HG02642 (cell line): Measurements from ENCODE around the gene SMIM1.

Experiments used
- ATAC-seq: cut with Tn5 transposase; IDR thresholded peaks from one replicate; pipeline ENCODE4 v1.9.1; 2021; ENCODE audit warnings: mild to moderate bottlenecking; ENCODE audit not compliant: unreplicated experiment, poor library complexity

The SMIM1 gene

DNA sequence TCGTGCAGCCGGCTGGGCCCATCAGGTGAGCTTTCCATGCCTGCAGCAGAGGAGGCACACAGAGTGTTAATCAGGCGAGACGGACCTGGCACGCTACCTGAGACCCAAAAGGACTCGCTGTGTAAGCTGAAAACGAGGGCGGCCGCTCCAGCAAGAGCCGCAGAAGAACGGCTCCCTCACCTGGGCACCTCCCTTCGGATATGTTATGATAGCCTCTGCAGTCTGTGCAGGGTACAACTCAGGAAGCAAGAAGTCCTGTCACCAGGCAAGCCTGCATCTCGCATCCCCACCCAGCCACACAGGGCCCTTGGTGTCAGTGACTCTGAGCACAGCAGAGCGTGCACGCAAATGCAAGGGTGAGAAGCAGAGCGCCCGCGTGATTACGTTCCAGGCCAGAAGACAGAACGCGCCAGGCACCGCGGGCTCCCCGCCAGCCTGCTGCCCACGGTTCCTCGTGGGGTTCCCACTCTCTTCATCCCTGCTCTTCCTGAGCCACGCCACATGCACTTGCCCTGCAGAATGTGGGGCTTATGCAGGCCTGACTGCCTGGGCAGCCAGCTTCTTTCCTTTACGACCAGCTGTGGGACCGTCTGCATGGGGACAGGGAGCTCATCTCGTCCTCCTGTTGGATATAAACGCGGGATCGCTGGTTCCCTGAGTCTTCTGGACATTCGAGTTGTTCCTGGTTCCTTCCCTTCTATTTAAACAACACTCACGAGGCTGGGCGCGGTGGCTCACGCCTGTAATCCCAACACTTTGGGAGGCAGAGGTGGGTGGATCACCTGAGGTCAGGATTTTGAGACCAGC, 44.0 kb downstream of the SMIM1 start:
- no peak for ATAC-seq

DNA sequence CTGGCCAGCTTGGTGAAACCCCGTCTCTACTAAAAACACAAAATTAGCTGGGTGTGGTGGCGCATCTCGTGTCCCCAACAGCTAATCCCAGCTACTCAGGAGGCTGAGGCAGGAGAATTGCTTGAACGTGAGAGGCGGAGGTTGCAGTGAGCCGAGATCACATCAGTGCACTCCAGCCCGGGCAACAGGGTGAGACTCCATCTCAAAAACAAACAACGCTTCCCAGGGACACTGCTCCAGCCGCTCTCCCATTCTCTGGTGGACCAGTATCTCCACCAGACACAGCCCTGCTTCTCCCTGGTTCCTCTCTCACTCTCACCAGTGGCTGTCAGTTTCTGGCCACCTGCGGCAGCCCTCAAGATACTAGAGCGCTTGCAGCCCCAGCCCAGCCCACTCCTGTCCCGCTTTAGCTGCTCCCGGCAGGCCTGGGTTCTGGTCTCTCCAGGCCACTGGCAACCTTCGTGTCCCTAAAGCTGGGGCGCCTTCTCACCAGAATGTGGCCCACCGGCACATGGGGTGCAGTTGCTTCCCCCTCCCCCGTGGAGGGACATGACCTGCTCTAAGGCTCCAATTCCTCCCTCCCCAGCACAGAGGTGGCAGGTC, 44.7 kb downstream of the SMIM1 start:
- ATAC-seq, result no peak

DNA sequence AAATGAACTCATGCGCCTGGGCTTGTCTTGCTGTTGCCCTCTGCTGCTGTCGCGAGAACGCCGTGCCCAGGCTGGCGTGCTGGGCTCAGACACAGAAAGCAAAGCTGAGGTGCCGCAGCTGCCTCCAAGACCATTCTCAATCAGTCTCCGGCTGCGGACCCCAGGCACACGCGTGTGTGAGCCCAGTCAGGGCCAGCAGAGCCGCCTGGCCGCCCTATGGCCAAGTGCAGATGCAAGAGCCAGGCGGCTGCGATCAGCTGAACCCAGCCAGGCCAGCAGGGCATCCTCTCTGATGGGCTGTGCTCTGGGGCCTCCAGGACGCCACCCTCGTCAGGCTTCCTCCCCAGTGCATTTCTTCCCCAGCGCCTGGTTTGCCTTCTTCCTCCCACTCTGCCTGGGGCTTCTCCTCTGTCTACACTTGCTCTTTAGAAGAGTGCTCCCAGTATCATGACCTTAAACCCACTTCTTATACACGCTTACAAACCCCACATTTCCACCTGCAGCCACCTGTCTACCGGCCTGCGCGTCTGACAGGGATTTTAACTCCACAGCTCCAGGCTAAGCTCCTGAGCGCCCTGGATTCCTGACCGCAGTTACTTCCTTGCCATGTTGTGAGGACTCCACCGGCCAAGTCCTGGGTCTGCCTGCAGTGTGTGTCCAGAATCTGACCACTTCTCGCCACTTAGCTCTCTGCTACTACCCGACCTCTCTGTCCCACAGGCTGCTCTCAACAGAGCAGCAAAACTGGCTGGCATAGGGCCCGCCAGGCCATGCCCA, 45.5 kb downstream of the SMIM1 start:
- no peak for ATAC-seq

DNA sequence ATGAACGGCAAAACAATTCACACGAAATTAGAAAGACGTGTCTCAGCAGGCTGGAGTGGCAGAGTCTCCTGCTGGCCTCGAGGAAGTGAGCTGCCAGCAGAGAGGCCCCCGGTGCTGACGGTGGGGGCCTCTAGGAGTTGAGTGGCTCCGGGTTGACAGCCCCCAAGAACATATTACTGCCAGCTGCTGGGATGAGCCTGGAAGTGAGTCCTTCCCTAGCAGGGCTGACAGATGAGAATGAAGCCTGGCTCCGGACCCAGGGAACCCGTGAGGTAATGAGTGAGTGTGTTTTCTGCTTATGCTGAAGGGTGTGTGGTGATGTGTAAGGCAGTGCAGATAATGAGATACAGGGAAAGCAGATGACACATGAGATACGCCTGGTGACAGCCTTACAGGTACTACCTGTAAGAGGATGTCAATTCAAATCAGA, 47.2 kb downstream of the SMIM1 start:
- ATAC-seq, result no peak

DNA sequence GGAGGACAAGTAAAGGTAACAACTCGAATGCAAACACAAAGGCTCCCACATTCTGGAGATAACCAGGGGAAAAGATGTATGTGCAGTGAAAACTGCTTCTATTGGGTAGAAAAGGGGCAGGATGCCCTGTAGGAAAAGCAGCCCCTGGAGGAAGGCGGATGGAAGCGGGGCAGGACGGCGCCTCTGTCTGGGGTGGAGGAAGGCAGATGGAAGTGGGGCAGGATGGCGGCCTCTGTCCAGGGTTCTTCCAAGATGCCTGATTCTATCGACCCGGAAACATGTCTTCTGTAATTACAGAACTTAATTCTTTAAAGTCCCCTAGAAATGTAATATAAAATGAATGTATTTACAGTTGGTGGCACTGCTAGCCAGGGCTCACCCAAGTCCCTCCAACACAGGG, 47.8 kb downstream of the SMIM1 start:
- no peak for ATAC-seq

DNA sequence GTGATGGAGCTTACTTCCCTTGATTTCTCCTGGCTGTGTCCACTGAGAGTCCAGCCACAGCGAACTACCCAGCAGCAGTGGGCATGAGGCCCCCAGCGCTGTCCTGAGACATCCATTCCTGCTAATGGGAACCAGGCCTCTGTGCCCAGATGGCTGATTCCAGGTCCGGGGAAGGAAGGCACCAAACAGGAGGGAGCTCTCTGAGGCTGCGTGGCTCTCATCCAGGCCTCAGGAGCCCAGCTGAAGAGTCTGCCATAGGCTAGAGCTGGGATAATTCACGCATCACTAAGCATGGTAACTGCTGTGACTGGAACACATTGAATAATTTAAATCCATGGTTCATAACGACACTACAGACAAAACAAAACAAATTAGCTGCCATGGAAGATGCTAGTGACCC, 48.5 kb downstream of the SMIM1 start:
- no peak for ATAC-seq

DNA sequence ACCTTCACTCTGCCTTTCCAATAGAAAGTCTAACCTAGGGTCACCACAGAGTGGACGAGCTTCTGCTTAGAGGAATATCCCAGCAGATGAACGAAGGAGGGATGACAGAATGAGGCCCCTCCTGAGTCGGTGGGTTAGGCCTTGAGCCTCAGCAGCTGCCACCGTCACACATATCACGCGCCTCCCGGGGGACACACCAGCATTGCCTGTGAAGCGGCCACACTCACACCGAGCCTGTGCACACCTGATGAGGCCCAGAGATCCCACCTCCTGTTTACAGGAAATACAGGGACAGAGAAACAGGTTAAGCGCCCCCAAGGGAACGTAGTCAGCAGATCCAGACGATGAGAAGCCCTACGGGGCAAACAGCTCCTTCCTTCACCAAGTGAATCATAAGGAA, 48.9 kb downstream of the SMIM1 start:
- no peak for ATAC-seq

DNA sequence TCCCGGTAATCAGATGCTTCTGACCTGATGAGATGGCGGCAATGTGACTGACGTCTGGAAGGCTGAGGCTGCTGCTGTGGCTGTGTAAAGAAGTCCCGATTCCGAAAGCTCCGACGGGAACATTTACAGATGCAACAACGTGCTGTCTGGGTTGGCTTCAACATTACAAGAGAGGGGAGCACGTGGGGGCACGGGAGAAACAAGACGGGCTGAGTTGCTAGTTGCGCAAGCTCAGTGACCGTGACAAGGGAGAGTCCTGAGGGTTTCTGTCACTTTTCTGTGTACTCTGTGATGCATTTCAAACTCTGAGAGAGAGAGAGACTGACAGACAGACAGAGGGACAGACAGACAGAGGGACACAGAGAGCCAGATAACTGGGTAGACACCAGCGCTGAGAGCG, 49.4 kb downstream of the SMIM1 start:
- no peak for ATAC-seq

DNA sequence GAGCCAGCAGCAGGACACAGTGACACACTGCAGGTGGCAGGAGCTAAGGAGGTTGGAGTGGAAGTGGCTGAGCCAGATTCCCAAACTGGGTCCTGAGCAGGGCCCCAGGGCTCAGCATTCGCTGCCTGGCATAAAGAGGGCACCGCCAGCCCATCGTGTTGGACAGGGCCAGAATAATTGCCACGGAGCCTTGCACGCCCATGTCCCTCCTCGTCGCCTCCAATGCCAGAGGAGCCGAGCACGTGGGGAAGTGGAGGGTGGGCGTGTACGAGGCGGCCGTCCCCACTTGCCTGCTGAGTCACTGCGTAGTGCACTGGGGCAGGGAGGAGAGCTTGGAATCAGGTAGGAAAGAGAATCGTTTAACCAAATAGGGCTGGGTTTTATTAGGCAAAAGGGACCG, 49.9 kb downstream of the SMIM1 start:
- no peak for ATAC-seq

DNA sequence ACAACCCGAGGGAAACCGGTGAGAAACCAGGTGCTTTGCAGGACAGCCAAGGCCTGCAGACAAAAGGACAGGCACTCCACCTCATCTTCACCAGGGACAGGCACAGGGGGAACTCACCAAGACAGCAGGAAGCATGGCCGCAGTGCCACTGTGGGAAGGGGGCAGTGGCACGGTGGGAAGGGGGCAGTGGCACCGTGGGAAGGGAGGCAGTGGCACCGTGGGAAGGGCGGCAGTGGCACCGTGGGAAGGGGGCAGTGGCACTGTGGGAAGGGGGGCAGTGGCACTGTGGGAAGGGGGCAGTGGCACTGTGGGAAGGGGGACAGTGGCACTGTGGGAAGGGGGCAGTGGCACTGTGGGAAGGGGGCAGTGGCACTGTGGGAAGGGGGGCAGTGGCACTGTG, 52.1 kb downstream of the SMIM1 start:
- ATAC-seq, result no peak

DNA sequence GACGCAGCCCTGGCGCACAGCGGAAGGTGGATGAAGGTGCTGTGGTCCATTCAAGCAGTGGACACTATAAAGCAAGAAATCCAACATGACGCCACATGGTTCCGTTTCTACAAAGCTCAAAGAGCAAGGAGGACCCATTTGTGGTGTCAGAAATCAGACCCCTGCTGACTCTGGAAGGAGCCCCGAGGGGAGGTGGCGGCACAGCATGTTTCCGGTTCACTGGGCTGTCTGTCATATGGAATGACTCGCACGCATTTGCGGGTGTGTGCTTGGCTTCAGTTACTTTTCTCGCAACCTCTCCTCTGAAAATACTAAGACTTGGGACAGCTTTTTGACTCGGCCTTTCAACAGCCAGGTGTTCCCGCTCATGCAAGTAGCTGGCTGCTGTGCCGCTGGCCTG, 52.8 kb downstream of the SMIM1 start:
- no peak for ATAC-seq
